ENCODE results near the gene MYOM1.

The MYOM1 gene

DNA sequence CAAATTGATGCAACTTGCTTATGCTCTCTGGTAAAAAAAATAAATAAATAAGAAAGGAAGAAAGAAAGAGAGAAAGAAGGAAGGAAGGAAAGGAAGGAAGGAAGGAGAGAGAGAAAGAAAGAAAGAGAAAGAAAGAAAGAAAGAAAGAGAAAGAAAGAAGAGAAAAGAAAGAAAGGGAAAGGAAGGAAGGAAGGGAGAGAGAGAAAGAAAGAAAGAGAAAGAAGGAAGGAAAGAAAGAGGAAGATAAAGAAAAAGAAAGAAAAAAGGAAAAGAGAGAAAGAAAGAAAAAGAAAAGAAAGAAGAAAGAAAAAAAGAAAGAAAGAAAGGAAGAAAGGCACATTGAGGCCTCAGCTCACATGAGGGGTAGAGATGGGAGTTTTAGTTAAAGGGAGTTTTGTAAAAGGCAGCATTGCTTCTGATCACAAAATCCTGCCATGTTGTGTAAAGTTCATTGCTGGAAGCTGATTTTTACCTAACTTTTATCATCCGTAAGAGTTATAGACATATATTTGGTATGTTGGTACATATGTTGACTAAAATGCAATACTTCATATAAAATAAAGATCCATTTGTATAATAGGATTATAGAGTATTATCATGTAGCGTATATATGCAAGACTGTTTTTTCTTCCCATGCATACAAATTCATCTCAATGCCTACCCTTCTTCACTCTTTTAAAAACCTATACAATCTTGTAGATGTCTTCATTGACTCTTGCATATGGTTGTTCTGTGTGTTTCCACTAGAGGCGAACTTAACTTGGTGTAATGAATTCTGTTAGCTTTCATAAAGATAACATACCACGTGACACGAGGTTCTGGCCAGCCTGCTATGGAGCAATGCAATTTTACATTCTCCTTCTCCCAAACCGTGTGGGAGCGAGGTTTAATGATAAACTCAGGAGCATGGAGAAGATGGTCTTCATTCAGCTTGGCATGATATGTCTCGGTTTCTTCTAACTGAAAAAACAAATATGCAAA lies 32.8 kb downstream of the MYOM1 start:
- H4K20me1 ChIP-seq (ENCODE audit: control insufficient read depth, insufficient read depth, low read depth, low read length), result no peaks in the 10 kb centered on the region
- no peaks in the 10 kb centered on the region for H3K27me3 ChIP-seq (ENCODE audit: control insufficient read depth, low read length)
- H3K9me3 ChIP-seq (ENCODE audit: control insufficient read depth, insufficient read depth, low read length), result no peaks in the 10 kb centered on the region
- H3K79me2 ChIP-seq (ENCODE audit: control insufficient read depth, low read length), result no peaks in the 10 kb centered on the region
- TF ChIP-seq EZH2phosphoT487 (IDR thresholded peaks at IDR 0.05; ENCODE audit: borderline replicate concordance, low read length), result no peak
- TF ChIP-seq, protein P1, sequence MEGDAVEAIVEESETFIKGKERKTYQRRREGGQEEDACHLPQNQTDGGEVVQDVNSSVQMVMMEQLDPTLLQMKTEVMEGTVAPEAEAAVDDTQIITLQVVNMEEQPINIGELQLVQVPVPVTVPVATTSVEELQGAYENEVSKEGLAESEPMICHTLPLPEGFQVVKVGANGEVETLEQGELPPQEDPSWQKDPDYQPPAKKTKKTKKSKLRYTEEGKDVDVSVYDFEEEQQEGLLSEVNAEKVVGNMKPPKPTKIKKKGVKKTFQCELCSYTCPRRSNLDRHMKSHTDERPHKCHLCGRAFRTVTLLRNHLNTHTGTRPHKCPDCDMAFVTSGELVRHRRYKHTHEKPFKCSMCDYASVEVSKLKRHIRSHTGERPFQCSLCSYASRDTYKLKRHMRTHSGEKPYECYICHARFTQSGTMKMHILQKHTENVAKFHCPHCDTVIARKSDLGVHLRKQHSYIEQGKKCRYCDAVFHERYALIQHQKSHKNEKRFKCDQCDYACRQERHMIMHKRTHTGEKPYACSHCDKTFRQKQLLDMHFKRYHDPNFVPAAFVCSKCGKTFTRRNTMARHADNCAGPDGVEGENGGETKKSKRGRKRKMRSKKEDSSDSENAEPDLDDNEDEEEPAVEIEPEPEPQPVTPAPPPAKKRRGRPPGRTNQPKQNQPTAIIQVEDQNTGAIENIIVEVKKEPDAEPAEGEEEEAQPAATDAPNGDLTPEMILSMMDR (IDR thresholded peaks at IDR 0.05; ENCODE audit: low read depth, low read length, poor library complexity, severe bottlenecking), result peak; percentile 42
- no peak overlapping the region for H3K27ac ChIP-seq (ENCODE audit: low read depth, low read length)
- H3K9me2 ChIP-seq (replicated peaks; ENCODE audit: control insufficient read depth, low read length), result no peaks in the 10 kb centered on the region
- no peak overlapping the region for H3K4me3 ChIP-seq (ENCODE audit: low read length)
- no peak overlapping the region for H3K4me2 ChIP-seq (ENCODE audit: low read length)
- H3F3A ChIP-seq (ENCODE audit: control insufficient read depth, insufficient read depth), result no peaks in the 10 kb centered on the region
- H3K36me3 ChIP-seq (ENCODE audit: control insufficient read depth, low read length), result no peaks in the 10 kb centered on the region
- H3K4me1 ChIP-seq (ENCODE audit: control insufficient read depth, low read length), result peaks cover 24% of the 10 kb centered on the region

DNA sequence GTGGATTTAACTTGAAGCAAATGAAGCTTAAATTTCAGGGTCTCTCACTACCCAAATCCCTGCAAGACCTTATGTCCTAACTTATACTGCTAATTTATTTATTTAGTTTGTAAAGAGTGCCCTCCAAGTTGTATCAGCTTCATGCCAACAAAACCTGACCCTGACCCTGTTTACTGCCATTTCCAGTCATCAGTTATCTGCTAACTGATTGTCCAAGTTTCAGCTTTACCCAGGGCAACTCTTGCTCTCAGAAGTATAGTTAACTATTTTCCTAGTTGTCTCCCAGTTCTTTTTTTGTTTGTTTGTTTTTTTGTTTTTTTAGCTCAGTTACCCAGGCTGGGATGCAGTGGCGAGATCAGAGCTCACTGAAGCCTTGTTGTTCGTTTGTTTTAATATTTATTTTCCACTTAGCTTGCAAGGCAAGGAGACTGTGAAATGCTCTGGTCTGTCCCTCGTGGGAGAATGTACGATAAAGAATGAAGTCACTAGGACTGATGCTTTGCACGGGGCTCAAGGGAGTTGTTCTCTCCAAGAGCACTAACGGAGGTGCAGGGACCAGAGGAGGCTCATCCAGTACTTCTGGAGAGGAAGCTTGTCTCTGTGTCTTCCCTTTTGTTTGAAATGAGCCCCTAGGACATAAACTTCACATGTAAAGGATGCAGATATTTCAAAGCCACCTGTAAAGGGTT lies 35.3 kb downstream of the MYOM1 start:
- no peak for TF ChIP-seq EZH2phosphoT487 (IDR thresholded peaks at IDR 0.05; ENCODE audit: borderline replicate concordance, low read length)
- TF ChIP-seq, protein P1 (IDR thresholded peaks at IDR 0.05; ENCODE audit: low read depth, low read length, poor library complexity, severe bottlenecking), result no peak
- Histone ChIP-seq H3K27ac (ENCODE audit: low read depth, low read length) (no peak overlapping the region), H3K27me3 (ENCODE audit: control insufficient read depth, low read length) (no peaks in the 10 kb centered on the region), H3K36me3 (ENCODE audit: control insufficient read depth, low read length) (no peaks in the 10 kb centered on the region), H3K4me3 (ENCODE audit: low read length) (no peak overlapping the region), H3K4me2 (ENCODE audit: low read length) (no peak overlapping the region), H3K79me2 (ENCODE audit: control insufficient read depth, low read length) (no peaks in the 10 kb centered on the region), H3K9me2 (replicated peaks; ENCODE audit: control insufficient read depth, low read length) (no peaks in the 10 kb centered on the region), H3F3A (ENCODE audit: control insufficient read depth, insufficient read depth) (peaks cover 5% of the 10 kb centered on the region; the same call in 1 of the 2 replicates), H4K20me1 (ENCODE audit: control insufficient read depth, insufficient read depth, low read depth, low read length) (no peaks in the 10 kb centered on the region), H3K9me3 (ENCODE audit: control insufficient read depth, insufficient read depth, low read length) (no peaks in the 10 kb centered on the region), H3K4me1 (ENCODE audit: control insufficient read depth, low read length) (peaks cover 46% of the 10 kb centered on the region)

DNA sequence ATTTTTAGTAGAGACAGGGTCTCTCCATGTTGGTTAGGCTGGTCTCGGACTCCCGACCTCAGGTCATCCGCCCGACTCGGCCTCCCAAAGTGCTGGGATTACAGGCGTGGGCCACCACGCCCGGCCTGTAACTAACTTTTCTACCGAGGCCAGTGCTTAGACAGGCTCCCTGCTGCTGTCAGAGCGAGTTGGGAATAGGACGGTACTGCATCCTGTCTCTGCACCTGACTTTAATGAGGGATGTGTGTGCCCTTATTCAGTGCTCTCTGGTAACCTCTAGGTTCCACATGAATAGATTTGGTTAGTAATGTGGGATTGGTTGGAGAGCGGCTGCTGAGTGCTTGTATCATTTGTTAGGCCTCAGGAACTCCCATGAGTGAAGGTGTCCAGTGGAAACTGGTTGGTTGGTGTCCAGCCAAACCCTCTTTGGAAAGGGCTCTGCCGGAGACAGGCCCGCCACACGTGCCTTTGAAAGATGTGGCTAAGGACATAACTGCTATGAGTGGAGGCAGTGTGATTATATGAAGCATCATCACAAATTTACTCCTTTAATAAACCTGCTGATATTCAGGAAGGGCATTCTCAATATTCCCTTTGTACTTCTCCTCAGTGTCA lies 36.6 kb downstream of the MYOM1 start:
- no peaks in the 10 kb centered on the region for H3K27me3 ChIP-seq (ENCODE audit: control insufficient read depth, low read length)
- peaks cover 16% of the 10 kb centered on the region for H3F3A ChIP-seq (ENCODE audit: control insufficient read depth, insufficient read depth)
- H3K79me2 ChIP-seq (ENCODE audit: control insufficient read depth, low read length), result no peaks in the 10 kb centered on the region
- TF ChIP-seq EZH2phosphoT487 (IDR thresholded peaks at IDR 0.05; ENCODE audit: borderline replicate concordance, low read length), result no peak
- TF ChIP-seq, protein P1 (IDR thresholded peaks at IDR 0.05; ENCODE audit: low read depth, low read length, poor library complexity, severe bottlenecking), result no peak
- H3K36me3 ChIP-seq (ENCODE audit: control insufficient read depth, low read length), result no peaks in the 10 kb centered on the region
- no peak overlapping the region for H3K27ac ChIP-seq (ENCODE audit: low read depth, low read length)
- H4K20me1 ChIP-seq (ENCODE audit: control insufficient read depth, insufficient read depth, low read depth, low read length), result no peaks in the 10 kb centered on the region
- no peak overlapping the region for H3K4me3 ChIP-seq (ENCODE audit: low read length)
- H3K9me3 ChIP-seq (ENCODE audit: control insufficient read depth, insufficient read depth, low read length), result no peaks in the 10 kb centered on the region
- H3K9me2 ChIP-seq (replicated peaks; ENCODE audit: control insufficient read depth, low read length), result no peaks in the 10 kb centered on the region
- H3K4me1 ChIP-seq (ENCODE audit: control insufficient read depth, low read length), result peaks cover 59% of the 10 kb centered on the region
- H3K4me2 ChIP-seq (ENCODE audit: low read length), result no peak overlapping the region

All from DOHH2 (cell line).